DMS79 (cell line): Measurements from ENCODE around the gene STX4.

ENCODE experiments used
- DNase-seq: peaks from one replicate; lab custom pipeline; 2025; lab: John Stamatoyannopoulos, UW

Gene STX4, protein sequence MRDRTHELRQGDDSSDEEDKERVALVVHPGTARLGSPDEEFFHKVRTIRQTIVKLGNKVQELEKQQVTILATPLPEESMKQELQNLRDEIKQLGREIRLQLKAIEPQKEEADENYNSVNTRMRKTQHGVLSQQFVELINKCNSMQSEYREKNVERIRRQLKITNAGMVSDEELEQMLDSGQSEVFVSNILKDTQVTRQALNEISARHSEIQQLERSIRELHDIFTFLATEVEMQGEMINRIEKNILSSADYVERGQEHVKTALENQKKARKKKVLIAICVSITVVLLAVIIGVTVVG

GRCh38 chr16:31032736-31033708, at the start of gene STX4:
STX4 (plus strand) TSS chr16:31033558; CDS start chr16:31033806, 248 bp downstream.
- DNase-seq: peak; percentile 94

GRCh38 chr16:30983898-30984610, 49.3 kb upstream of the STX4 start:
- no peak for DNase-seq

DNA sequence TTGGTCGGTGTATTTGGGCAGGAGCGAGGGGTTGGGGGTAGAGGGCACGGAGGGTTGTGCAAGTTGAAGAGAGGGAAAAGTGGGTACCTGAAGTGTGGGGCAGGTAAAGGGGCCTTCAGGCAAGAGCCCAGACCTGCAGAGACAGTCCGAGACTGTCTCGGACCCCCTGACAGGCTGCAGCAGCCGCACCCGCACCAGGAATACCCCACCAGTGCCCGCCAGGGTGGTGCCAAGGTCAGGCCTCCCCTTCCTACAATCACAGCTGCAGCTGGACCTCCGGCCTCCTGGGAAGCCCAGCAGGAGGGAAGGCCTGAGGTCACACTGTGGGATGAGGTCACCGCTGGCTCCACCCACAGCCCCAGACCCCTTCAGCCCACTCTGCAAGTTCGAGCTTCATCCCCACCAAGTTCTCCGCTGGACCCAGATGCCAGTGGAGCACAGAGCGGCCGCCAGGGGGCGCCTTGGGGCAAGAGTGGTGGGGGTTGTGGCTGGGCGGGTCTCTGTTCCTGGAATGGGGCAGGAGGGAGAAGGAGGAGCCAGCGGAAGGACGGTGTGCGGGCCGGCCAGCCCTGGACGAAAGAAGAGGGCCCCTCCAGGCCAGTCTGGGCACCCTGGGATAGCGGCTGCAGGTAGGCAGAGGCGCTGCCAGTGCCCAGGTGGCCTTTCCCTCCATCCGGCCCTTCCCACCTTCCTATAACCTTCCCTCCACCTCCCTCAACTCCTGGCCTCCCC, 48.5 kb upstream of the STX4 start, which contains the start of gene HSD3B7:
Gene HSD3B7, plus strand, starts transcription at position 539 of the 732 bp plus-strand sequence. CDS start 452 bp downstream, outside the sequence.
- peak; percentile 51 for DNase-seq

GRCh38 chr16:30985401-30986128, 47.8 kb upstream of the STX4 start:
- peak; percentile 63 for DNase-seq

- DNase-seq: no peak
These were observed 47.0 kb upstream of the STX4 start for GRCh38 chr16:30986129-30986991.

- no peak for DNase-seq
These were observed 45.7 kb upstream of the STX4 start for GRCh38 chr16:30987581-30988190.

GRCh38 chr16:30989469-30990047, 43.8 kb upstream of the STX4 start:
- DNase-seq: no peak

- DNase-seq: no peak
These were observed 43.3 kb upstream of the STX4 start for GRCh38 chr16:30990105-30990504.

- DNase-seq: no peak
These were observed 42.3 kb upstream of the STX4 start for GRCh38 chr16:30991052-30991451.

GRCh38 chr16:30992276-30992780, 41.0 kb upstream of the STX4 start:
- DNase-seq: no peak

DNA sequence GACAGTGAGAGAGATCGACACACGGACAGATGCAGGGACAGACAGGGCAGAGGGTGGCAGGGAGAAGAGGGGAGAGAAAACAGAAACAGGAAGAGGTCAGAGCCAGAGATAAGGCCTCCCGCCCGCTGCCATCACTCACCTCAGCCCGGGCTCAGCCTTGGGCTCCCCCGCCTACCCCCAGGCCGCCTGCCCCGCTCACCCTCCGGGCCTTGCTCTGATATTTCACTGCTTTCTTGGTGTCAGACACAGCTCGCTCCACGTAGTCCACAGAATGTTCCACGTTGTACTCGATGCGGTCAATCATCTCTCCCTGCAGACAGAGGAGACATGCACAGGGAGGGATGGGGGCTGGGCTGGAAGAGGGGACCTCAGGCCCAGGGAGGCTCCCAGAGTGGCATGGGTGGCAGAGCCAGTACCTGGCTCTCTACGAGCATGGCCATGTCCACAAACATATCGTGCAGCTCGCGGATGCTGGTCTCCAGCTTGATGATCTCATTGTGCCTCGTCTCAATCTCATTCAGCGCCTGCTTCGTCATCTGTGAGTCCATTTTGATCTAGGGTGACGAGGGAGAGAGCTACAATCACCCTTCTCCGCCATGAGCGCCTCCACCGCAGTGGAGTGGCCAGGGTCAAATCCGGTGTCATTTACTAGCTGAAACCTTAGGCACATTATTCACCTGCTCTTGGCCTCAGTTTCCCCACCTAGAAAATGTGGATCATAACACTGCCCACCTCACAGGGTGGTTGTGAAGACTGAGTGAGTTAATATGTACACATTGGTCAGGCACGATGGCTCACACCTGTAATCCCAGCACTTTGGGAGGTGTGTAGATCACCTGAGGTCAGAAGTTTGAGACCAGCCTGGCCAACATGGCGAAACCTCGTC, 40.2 kb upstream of the STX4 start:
- DNase-seq: no peak

DNA sequence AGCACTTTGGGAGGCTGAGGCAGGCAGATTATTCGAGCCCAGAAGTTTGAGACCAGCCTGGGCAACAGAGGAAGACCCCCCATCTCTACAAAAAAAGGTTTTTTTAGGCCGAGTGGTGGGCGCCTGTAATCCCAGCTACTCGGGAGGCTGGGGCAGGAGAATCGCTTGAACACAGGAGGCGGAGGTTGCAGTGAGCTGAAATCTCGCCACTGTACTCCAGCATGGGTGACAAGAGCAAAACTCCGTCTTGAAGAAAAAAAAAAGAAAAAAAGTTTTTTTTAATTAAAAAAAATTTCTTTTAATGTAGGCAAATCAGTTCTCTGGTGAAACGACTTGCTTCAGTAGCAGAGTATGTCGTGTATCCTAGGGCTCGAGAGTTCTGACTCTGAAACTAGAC, 37.4 kb upstream of the STX4 start:
- DNase-seq: no peak

- no peak for DNase-seq
These were observed 36.9 kb upstream of the STX4 start for GRCh38 chr16:30996324-30996984.

GRCh38 chr16:30996985-30997724, 36.2 kb upstream of the STX4 start:
- peak; percentile 25 for DNase-seq

- no peak for DNase-seq
These were observed 35.3 kb upstream of the STX4 start for GRCh38 chr16:30997725-30998711.
